GM19238 (cell line): ENCODE results near the gene NUTM2G.
"Not testable (repeated sequence)": the region's sequence is repeated elsewhere in the genome, so short reads cannot be mapped to it uniquely, and the experiment has no call there.

Experiments
- DNase-seq: peaks from one replicate; pipeline ENCODE4 v3.0.0; 2011; ENCODE audit warnings: low spot score; ENCODE audit not compliant: insufficient read length

Gene NUTM2G

DNA sequence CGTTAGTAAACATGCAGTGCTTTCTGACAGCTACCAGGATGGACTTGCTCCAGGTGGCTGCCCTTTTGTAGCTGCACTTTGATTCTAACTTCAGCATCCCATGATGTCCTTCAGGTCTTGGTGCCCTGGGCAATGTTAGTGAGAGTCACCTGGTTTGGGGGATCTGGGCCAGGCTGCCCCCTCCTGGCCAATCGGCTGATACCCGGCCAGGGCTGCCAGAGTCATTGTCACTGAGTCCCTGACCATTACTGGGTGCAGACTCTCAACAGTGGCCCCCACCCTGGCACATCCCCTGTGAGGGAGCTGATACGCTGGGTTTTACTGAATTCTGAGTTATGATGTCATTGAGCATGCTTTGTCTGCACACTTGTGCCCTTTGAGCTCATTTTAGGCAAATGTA lies 13.5 kb downstream of the NUTM2G start:
- not testable (repeated sequence) for DNase-seq

DNA sequence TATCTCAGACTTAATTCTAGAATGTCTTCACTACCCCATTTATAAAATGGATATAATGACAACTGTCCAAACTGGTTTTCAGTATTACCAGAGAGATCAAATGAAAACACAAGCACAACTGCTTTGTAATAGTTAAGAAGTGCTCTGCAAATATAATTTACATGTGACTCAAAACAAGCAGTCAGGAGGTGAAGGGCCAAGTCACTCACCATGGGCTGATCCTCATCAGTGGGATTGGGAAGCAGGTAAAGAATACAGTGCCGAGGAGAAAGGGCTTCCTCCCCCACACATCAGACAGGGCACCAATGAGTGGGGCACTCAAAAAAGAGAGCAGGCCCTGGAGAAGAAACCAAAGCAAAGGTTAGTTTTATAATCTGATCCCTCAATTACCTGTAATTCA lies 20.7 kb downstream of the NUTM2G start:
- DNase-seq, result not testable (repeated sequence)

DNA sequence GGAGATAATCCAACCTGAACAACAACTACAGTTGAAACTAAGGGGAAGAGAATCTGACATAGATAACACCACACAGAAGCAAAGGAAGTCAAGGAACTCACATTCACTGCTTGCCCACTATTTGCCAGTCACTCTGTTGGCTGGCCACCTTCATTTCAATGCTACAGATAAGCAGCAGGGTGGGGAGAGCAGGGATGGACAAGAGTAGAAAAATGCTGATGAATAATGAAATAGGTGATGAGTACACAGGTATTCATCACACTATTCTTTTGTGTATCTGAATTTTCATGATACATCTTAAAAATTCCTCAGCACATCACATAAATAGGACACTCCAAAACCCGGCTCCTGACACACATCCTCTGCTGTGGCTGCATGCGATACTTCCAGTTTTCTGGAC lies 21.9 kb downstream of the NUTM2G start:
- not testable (repeated sequence) for DNase-seq

DNA sequence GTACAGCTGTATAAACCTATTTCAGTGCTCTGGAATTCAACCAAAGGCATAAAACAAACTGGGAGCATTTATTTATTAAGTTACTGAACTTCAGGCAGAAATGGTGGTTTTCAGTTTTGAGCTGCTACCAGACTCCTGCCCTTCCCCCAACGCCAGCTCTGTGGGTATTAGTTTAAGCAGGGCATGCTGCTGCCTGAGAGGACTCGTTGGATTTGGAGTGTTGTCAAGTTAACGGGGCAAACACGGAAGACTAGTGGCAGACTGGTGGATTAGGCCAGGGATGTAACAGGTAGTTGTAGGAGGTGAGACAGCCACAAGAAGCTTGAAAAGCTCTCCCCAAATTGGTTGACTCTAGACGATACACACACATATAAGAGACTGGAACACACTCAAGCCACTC lies 38.9 kb downstream of the NUTM2G start:
- DNase-seq, result not testable (repeated sequence)

DNA sequence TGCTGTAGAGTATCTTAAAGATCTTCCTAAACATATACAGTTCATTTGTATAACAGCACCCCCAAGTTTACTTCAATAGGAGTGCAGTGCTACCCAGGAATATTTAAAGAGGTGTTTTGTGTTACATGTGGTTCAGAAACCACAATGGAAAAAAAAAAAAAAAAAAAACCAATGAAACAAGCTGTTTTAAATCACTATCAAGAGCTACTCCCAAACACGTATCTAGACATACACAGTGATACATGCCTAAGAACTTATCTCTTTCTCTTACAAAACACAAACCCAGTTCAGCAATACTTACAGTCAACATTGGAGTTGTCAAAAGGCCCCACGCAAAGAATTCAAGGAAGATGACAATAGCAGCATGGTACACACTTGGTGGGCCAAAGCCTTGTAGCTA lies 43.9 kb downstream of the NUTM2G start:
- DNase-seq, result not testable (repeated sequence)

DNA sequence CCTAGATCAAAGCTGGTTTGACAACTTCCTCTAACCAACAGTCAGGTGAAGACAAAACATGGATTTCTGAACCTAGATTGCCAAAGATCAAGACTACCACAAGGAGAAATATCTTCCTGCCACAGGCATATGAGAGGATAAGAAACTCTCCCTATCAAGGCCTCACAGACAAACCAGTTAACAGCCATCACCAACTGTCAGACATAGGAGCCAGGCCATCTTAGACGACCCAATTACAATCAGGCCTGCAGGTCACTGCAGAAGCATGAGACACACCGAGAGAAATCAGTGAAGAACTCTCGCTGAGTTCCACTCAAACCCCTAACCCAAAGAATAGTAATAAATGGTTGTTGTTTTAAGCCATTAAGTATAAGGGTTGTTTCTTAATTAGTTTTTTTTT lies 45.4 kb downstream of the NUTM2G start:
- DNase-seq, result not testable (repeated sequence)

DNA sequence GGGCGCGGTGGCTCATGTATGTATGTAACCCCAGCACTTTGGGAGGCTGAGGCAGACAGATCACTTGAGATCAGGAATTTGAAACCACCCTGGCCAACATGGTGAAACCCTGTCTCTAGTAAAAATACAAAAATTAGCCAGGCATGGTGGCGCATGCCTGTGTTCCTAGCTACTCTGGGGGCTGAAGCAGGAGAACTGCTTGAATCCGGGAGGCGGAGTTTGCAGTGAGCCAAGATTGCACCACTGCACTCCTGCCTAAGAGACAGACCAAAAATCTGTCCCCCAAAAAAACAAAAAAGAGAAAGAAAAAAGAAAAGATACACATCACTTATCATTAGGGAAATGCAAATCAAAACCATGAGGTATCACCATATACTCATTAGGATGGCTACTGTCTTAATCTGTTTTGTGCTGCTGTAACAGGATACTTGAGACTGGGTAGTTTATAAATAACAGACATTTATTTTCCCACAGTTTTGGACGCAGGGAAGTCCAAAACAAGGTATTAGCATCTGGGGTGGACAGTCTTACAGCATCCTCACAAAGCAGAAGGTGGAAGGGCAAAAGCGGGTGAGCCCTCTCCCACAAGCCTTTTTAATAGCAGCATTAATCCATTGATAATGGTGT lies 55.0 kb downstream of the NUTM2G start:
- DNase-seq, result not testable (repeated sequence)

DNA sequence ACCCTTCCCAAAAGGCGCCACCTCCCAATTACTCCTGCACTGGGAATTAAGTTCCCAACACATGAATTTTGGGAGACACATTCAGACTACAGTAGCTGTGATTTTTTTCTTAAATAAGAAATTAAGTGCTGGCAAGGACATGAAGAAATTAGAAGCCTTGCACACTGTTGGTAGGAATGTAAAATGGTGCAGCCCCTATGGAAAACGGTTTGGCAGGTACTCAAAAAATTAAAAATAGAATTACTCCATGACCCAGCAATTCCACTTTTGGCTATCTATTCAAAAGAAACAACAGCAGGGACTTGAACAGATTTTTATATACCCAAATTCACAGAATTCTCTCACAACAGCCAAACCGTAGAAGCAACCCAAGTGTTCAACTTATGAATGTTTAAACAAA lies 55.5 kb downstream of the NUTM2G start:
- DNase-seq, result not testable (repeated sequence)

DNA sequence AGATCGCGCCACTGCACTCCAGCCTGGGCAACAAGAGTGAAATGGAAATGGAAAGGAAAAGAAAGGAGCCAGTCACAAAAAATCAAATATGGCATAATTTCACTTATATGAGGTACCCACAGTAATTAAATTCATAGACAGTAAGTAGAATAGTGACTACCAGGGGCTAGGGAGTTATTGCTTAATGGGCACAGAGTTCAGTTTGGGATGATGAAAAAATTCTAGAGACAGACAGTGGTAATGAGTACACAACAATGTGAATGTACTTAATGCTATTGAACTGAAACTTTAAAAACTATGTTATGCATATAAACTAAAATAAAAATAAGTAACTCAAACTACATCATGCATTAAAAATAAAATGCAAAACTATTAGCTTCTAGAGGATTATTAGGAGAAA lies 56.2 kb downstream of the NUTM2G start:
- DNase-seq, result not testable (repeated sequence)
